Measurements from ENCODE around the gene ACTA2. TPM values are rescaled to one million over a fixed set of nuclear protein-coding genes. Genes with fewer than 3 reads are reported as not detected.

ACTA2 gene
- total RNA-seq, 1 donor from 2014 or later, result 37.6 TPM

- Histone ChIP-seq H3K27me3 (ENCODE audit: control insufficient read depth, insufficient read depth, low read length) (no peaks in the 10 kb centered on the region), H3K36me3 (ENCODE audit: control insufficient read depth, insufficient read depth, low read length) (no peaks in the 10 kb centered on the region), H3K4me3 (ENCODE audit: low read depth, low read length) (no peak overlapping the region)
- DNase-seq (ENCODE audit: low read depth), result no peak
- TF ChIP-seq CTCF (IDR thresholded peaks at IDR 0.05; ENCODE audit: insufficient read depth, low read length, poor library complexity, severe bottlenecking), result no peak
These were observed 42.7 kb upstream of the ACTA2 start for GRCh38 chr10:88995156-88995876.

GRCh38 chr10:88994019-88994418 lies 41.4 kb upstream of the ACTA2 start:
- no peak for TF ChIP-seq CTCF (IDR thresholded peaks at IDR 0.05; ENCODE audit: insufficient read depth, low read length, poor library complexity, severe bottlenecking)
- DNase-seq (ENCODE audit: low read depth), result no peak
- no peak overlapping the region for H3K4me3 ChIP-seq (ENCODE audit: low read depth, low read length)
- H3K36me3 ChIP-seq (ENCODE audit: control insufficient read depth, insufficient read depth, low read length), result no peaks in the 10 kb centered on the region
- H3K27me3 ChIP-seq (ENCODE audit: control insufficient read depth, insufficient read depth, low read length), result no peaks in the 10 kb centered on the region

- DNase-seq (ENCODE audit: low read depth), result no peak
- TF ChIP-seq CTCF (IDR thresholded peaks at IDR 0.05; ENCODE audit: insufficient read depth, low read length, poor library complexity, severe bottlenecking), result no peak
- no peaks in the 10 kb centered on the region for H3K27me3 ChIP-seq (ENCODE audit: control insufficient read depth, insufficient read depth, low read length)
- peak overlapping the region; percentile 26 for H3K4me3 ChIP-seq (ENCODE audit: low read depth, low read length)
- no peaks in the 10 kb centered on the region for H3K36me3 ChIP-seq (ENCODE audit: control insufficient read depth, insufficient read depth, low read length)
These were observed 40.5 kb upstream of the ACTA2 start for GRCh38 chr10:88992921-88993524.

GRCh38 chr10:88991899-88992320 lies 39.3 kb upstream of the ACTA2 start:
- Histone ChIP-seq H3K27me3 (ENCODE audit: control insufficient read depth, insufficient read depth, low read length) (no peaks in the 10 kb centered on the region), H3K4me3 (ENCODE audit: low read depth, low read length) (peak overlapping the region; percentile 86), H3K36me3 (ENCODE audit: control insufficient read depth, insufficient read depth, low read length) (no peaks in the 10 kb centered on the region)
- DNase-seq (ENCODE audit: low read depth), result no peak
- no peak for TF ChIP-seq CTCF (IDR thresholded peaks at IDR 0.05; ENCODE audit: insufficient read depth, low read length, poor library complexity, severe bottlenecking)

- peak; percentile 18 for TF ChIP-seq CTCF (IDR thresholded peaks at IDR 0.05; ENCODE audit: insufficient read depth, low read length, poor library complexity, severe bottlenecking)
- no peak for DNase-seq (ENCODE audit: low read depth)
- H3K4me3 ChIP-seq (ENCODE audit: low read depth, low read length), result peak overlapping the region; percentile 86
- no peaks in the 10 kb centered on the region for H3K36me3 ChIP-seq (ENCODE audit: control insufficient read depth, insufficient read depth, low read length)
- no peaks in the 10 kb centered on the region for H3K27me3 ChIP-seq (ENCODE audit: control insufficient read depth, insufficient read depth, low read length)
These were observed 38.8 kb upstream of the ACTA2 start for GRCh38 chr10:88991161-88991898.

All from kidney epithelial cell (primary cell).